ENCODE results near the gene SYNPO. TPM values are rescaled to one million over a fixed set of nuclear protein-coding genes. Genes with fewer than 3 reads are reported as not detected.

SYNPO gene
- polyA plus RNA-seq, 1 donor from 2014 or later = 4.8 TPM

DNA sequence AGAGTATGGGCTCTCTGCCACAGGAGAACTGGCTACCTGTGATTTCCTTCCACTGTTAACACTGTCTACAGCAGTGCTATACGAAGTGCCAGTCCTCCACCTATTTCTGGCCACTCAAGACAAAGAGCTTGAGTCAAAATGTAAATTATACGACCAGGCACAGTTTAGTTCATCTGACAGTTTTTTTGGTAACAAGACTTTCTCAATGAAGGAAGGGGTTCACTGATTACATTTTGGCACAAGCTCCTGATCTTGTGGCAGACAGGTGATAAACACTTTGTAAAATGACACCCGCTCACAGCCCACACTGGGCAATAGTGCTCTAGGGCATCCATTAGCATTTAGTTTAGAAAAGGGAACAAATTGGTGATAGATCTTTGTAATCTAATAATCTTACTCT is 51.8 kb downstream of the SYNPO start:
- Mint-ChIP-seq H3K27me3 (no peaks in the 10 kb centered on the region), H3K4me1 (no peaks in the 10 kb centered on the region), H3K9me3 (no peaks in the 10 kb centered on the region), H3K4me3 (peak overlapping the region in 1 of 4 donors; percentile 37), H3K36me3 (peaks cover 9% of the 10 kb centered on the region), H3K27ac (no peak overlapping the region)

- Mint-ChIP-seq H3K36me3 (peaks cover 6% of the 10 kb centered on the region), H3K27me3 (no peaks in the 10 kb centered on the region), H3K27ac (no peak overlapping the region), H3K4me1 (peaks cover 0 to 6% (median 5%) of the 10 kb centered on the region in 3 donors), H3K4me3 (no peak overlapping the region), H3K9me3 (no peaks in the 10 kb centered on the region)
Measured at GRCh38 chr5:150694612-150695011, 54.2 kb downstream of the SYNPO start.

GRCh38 chr5:150700246-150700593 is 59.8 kb downstream of the SYNPO start:
- Mint-ChIP-seq H3K27ac (no peak overlapping the region), H3K4me3 (no peak overlapping the region), H3K27me3 (no peaks in the 10 kb centered on the region), H3K36me3 (peaks cover 3% of the 10 kb centered on the region), H3K4me1 (peaks cover 0 to 6% (median 6%) of the 10 kb centered on the region in 3 donors), H3K9me3 (no peaks in the 10 kb centered on the region)

DNA sequence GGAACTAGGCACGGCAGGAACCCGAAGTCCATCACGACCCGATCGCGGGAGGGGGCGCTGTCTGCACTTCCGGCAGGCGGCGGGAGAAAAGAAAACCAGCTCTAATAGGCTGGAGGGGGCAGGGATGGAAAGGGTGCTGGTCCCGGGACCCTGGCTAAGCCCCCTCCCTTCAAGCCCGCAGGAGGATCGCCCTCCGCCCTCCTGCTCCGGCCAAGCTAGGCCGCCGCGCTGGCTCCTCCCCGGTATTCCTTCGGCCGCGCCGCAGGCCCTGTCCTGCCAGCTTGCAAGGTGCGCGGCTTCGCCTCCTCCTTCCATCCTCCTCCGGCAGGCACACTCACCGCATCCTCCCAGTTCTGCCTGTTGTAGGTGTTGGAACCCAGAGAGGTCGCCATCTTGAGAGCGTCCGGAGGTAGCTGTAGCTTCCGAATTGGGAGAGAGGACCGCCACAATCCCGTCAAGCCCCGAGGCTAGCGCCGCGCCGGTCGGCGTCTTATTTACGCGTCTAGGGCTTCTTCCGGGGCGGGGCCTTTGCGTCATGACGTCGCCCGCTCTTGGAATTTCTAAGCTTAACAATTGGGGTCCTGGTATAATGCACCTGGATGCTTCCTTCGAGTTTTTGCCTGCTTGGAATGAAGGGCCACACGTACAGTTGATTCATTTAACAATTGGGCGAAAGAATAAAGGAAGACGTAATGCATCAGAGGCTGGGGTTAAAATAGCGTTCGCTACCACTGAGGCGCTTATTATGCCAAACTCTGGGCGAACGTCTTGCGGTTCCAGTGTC is 60.3 kb downstream of the SYNPO start, which contains the start of gene RBM22:
RBM22 (minus strand) TSS at position 469 of the 784 bp plus-strand sequence; CDS start at position 392, 77 bp downstream.
- no peaks in the 10 kb centered on the region for H3K9me3 Mint-ChIP-seq
- H3K4me3 Mint-ChIP-seq = no peak within 1 kb of the TSS
- no peaks in the 10 kb centered on the region for H3K27me3 Mint-ChIP-seq
- H3K36me3 Mint-ChIP-seq = peaks cover 3% of the 10 kb centered on the region
- peaks cover 0 to 6% (median 6%) of the 10 kb centered on the region in 3 donors for H3K4me1 Mint-ChIP-seq
- H3K27ac Mint-ChIP-seq = no peak within 1 kb of the TSS

- no peak overlapping the region for H3K27ac Mint-ChIP-seq
- H3K36me3 Mint-ChIP-seq = peaks cover 7% of the 10 kb centered on the region
- peak overlapping the region in 1 of 4 donors; percentile 44 for H3K4me3 Mint-ChIP-seq
- H3K4me1 Mint-ChIP-seq = peaks cover 0 to 3% (median 2%) of the 10 kb centered on the region in 3 donors
- H3K27me3 Mint-ChIP-seq = no peaks in the 10 kb centered on the region
- no peaks in the 10 kb centered on the region for H3K9me3 Mint-ChIP-seq
Measured at GRCh38 chr5:150703762-150704161, 63.3 kb downstream of the SYNPO start.

DNA sequence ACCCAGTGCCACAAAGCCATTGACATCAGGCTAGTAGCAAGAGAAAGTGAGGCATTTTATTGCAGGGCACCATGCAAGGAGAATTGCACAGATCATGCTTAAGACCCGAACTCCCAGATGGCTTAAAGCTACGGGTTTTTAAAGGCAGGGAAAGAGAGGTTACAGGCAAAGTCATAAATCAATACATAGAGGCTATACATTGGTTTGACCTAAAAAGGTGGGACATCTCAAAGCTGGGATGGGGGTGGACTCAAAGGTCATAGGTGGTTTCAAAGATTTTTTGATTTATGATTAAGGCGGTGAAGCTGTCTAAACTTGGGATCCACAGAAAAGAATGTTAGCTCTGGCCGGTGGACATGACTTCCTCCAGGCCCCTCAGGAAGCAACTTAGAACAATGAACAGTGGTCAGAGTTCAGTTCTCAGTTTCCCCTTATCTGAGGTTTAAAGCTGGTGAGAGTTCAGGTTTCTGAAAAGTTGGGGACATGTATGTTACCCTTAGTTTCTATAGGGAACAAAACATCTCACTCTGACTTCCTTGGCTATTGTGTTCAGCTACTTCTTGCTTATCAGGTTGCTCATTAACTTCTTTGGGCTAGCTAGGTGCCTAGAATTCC is 66.4 kb downstream of the SYNPO start:
- Mint-ChIP-seq H3K4me1 (peaks cover 0 to 1% (median 0%) of the 10 kb centered on the region in 3 donors), H3K27ac (peak overlapping the region in 2 of 3 donors; percentile 36 to 68), H3K4me3 (no peak overlapping the region), H3K27me3 (no peaks in the 10 kb centered on the region), H3K9me3 (no peaks in the 10 kb centered on the region), H3K36me3 (peaks cover 10% of the 10 kb centered on the region)

Other genes with a start within 250 kb of the SYNPO start
- gene CD74, start 227.8 kb upstream of the SYNPO start, polyA plus RNA-seq = 29,718 TPM
- 7,694 TPM for gene RPS14, start 190.9 kb upstream of the SYNPO start, polyA plus RNA-seq
- gene NDST1, start 132.5 kb upstream of the SYNPO start, polyA plus RNA-seq = 3.1 TPM
- gene MYOZ3, start 20.6 kb downstream of the SYNPO start, polyA plus RNA-seq = not detected
- gene RBM22, start 60.4 kb downstream of the SYNPO start, polyA plus RNA-seq = 69.5 TPM
- 10.5 TPM for gene DCTN4, start 118.4 kb downstream of the SYNPO start, polyA plus RNA-seq
- gene SMIM3, start 138.1 kb downstream of the SYNPO start, polyA plus RNA-seq = 0.95 TPM
- gene IRGM, start 205.9 kb downstream of the SYNPO start, polyA plus RNA-seq = not detected

Data from IgD-negative memory B cell (primary cell).